WTC11 (cell line): ENCODE data around the gene FES. TPM values are rescaled to one million over a fixed set of nuclear protein-coding genes. Genes with fewer than 3 reads are reported as not detected.

Experiments used
- ATAC-seq: fragments of 200-7000 bp; cut with Tn5 transposase; 2 replicates; pipeline ENCODE4 v1.10.0; 2021; ENCODE audit warnings: mild to moderate bottlenecking, moderate library complexity
- CTCF ChIA-PET: fragments of 300-600 bp; sonication (Branson Sonifier 250); formaldehyde crosslinking; loops from one replicate; lab custom pipeline; 2021; ENCODE audit warnings: antibody characterized with exemption; lab: Charles Lee
- POLR2A ChIA-PET: fragments of 350-600 bp; sonication (Branson Sonifier 250); formaldehyde crosslinking; loops from one replicate; lab custom pipeline; 2021; ENCODE audit warnings: antibody characterized with exemption; lab: Charles Lee
- DNase-seq: peaks from one replicate; pipeline ENCODE4 v3.0.0; 2021; ENCODE audit warnings: low spot score
- H3K27ac Mint-ChIP-seq: 2 replicates; pipeline ENCODE4 v1.8.0; 2021; ENCODE audit warnings: mixed read lengths
- H3K27me3 Mint-ChIP-seq: 2 replicates; pipeline ENCODE4 v1.8.0; 2021; ENCODE audit warnings: low read depth, mild to moderate bottlenecking, moderate library complexity, mixed read lengths
- H3K36me3 Mint-ChIP-seq: 2 replicates; pipeline ENCODE4 v1.8.0; 2021; ENCODE audit warnings: mixed read lengths
- H3K4me1 Mint-ChIP-seq: 2 replicates; pipeline ENCODE4 v1.8.0; 2022; ENCODE audit warnings: mixed read lengths
- H3K4me3 Mint-ChIP-seq: 2 replicates; pipeline ENCODE4 v1.8.0; 2021; ENCODE audit warnings: mild to moderate bottlenecking, moderate library complexity, mixed read lengths
- H3K9me3 Mint-ChIP-seq: 2 replicates; pipeline ENCODE4 v1.8.0; 2021; ENCODE audit warnings: mixed read lengths
- ATF2 ChIP-seq: sonication (generic); formaldehyde crosslinking; IDR thresholded peaks from 2 replicates; pipeline ENCODE4 v1.8.1; 2022; ENCODE audit warnings: low read depth, missing genetic modification reagents, borderline replicate concordance
- E2F4 ChIP-seq: sonication (generic); formaldehyde crosslinking; IDR thresholded peaks from 2 replicates; pipeline ENCODE4 v1.8.1; 2022; ENCODE audit warnings: low read depth, mild to moderate bottlenecking, moderate library complexity, missing genetic modification reagents, borderline replicate concordance
- ESRRA ChIP-seq: sonication (generic); formaldehyde crosslinking; IDR thresholded peaks from 2 replicates; pipeline ENCODE4 v1.8.1; 2022; ENCODE audit warnings: mild to moderate bottlenecking, missing genetic modification reagents, borderline replicate concordance
- ETV6 ChIP-seq: sonication (generic); formaldehyde crosslinking; IDR thresholded peaks from 2 replicates; pipeline ENCODE4 v1.8.1; 2022; ENCODE audit warnings: mild to moderate bottlenecking, missing genetic modification reagents
- GABPB1 ChIP-seq: sonication (generic); formaldehyde crosslinking; IDR thresholded peaks from 2 replicates; pipeline ENCODE4 v1.8.1; 2023; ENCODE audit warnings: mild to moderate bottlenecking, missing genetic modification reagents
- IRF1 ChIP-seq: sonication (generic); formaldehyde crosslinking; IDR thresholded peaks from 2 replicates; pipeline ENCODE4 v1.8.0; 2023; ENCODE audit warnings: missing genetic modification reagents
- IRF2 ChIP-seq: sonication (generic); formaldehyde crosslinking; IDR thresholded peaks from 2 replicates; pipeline ENCODE4 v1.8.0; 2022; ENCODE audit warnings: low read depth, missing genetic modification reagents, borderline replicate concordance
- SMAD3 ChIP-seq: sonication (generic); formaldehyde crosslinking; IDR thresholded peaks from 2 replicates; pipeline ENCODE4 v1.8.0; 2022; ENCODE audit warnings: missing genetic modification reagents, mild to moderate bottlenecking, borderline replicate concordance
- SP1 ChIP-seq: sonication (generic); formaldehyde crosslinking; conservative IDR thresholded peaks from 2 replicates; pipeline ENCODE4 v1.8.1; 2022; ENCODE audit warnings: missing genetic modification reagents
- ZMAT4 ChIP-seq: fragments of 250-450 bp; sonication (Bioruptor Pico); IDR thresholded peaks from 2 replicates; pipeline ENCODE4 v1.9.0; 2021; ENCODE audit warnings: mild to moderate bottlenecking
- ZNF263 ChIP-seq: sonication (generic); formaldehyde crosslinking; IDR thresholded peaks from 2 replicates; pipeline ENCODE4 v1.8.1; 2022; ENCODE audit warnings: low read depth, mild to moderate bottlenecking, moderate library complexity, missing genetic modification reagents
- ZNF416 ChIP-seq: fragments of 250-450 bp; sonication (Bioruptor Pico); IDR thresholded peaks from 2 replicates; pipeline ENCODE4 v1.9.0; 2021; ENCODE audit warnings: mild to moderate bottlenecking, inconsistent platforms
- ZNF423 ChIP-seq: fragments of 250-450 bp; sonication (Bioruptor Pico); IDR thresholded peaks from 2 replicates; pipeline ENCODE4 v2.1.2; 2022; ENCODE audit warnings: mild to moderate bottlenecking, moderate library complexity
- ZNF425 ChIP-seq: fragments of 250-450 bp; sonication (Bioruptor Pico); conservative IDR thresholded peaks from 2 replicates; pipeline ENCODE4 v1.9.0; 2021; ENCODE audit warnings: mild to moderate bottlenecking
- ZNF512 ChIP-seq: sonication (generic); formaldehyde crosslinking; IDR thresholded peaks from 2 replicates; pipeline ENCODE4 v1.8.1; 2022; ENCODE audit warnings: missing genetic modification reagents, borderline replicate concordance
- total RNA-seq: library from RNA; stranded (reverse); gene quantifications from 3 replicates; pipeline ENCODE4 v1.2.3, GENCODE V29; 2021

FES gene
- total RNA-seq, 1 experiment from 2014 or later = 10.0 TPM

GRCh38 chr15:90871139-90871715 is 13.1 kb upstream of the FES start:
- peak; percentile 2 for ATAC-seq
- H3K27ac Mint-ChIP-seq = peak overlapping the region; percentile 91; the same call in 1 of the 2 replicates
- CTCF ChIA-PET = interaction anchor here (0.6 to 4.9 kb wide), 9 partner anchors 11 to 228 kb away, joined by 3 to 27 read pairs (median 3); partner anchors contain the start of gene HDDC3

More at GRCh38 chr15:90871139-90871715, 13.1 kb upstream of the FES start:
- POLR2A ChIA-PET = interaction anchor here (1.3 to 4.6 kb wide), 2 partner anchors 12 to 32 kb away, joined by 4 to 22 read pairs; no protein-coding TSS in a partner anchor
- Mint-ChIP-seq H3K4me3 (peak overlapping the region; percentile 75), H3K36me3 (no peaks in the 10 kb centered on the region), H3K9me3 (no peaks in the 10 kb centered on the region), H3K27me3 (no peaks in the 10 kb centered on the region), H3K4me1 (peaks cover 60% of the 10 kb centered on the region)
- peak; percentile 46 for DNase-seq
- TF ChIP-seq IRF1 (CRISPR knock-in tag) (no peak), ZNF416 (CRISPR knock-in tag) (no peak), ATF2 (CRISPR knock-in tag) (no peak), ZNF263 (CRISPR knock-in tag) (peak; percentile 12; the same call in 1 of the 2 replicates), ETV6 (CRISPR knock-in tag) (no peak), ESRRA (CRISPR knock-in tag) (no peak), ZNF423 (CRISPR knock-in tag) (no peak), SMAD3 (CRISPR knock-in tag) (no peak), E2F4 (no peak), IRF2 (CRISPR knock-in tag) (no peak), GABPB1 (CRISPR knock-in tag) (0 out of 2 replicates have a peak, but pooled peaks have one; percentile 15), ZNF512 (CRISPR knock-in tag) (no peak), SP1 (CRISPR knock-in tag) (0 out of 2 replicates have a peak, but pooled peaks have one; percentile 40), ZNF425 (CRISPR knock-in tag) (no peak), ZMAT4 (CRISPR knock-in tag) (no peak)
